Coronary artery (tissue), 2 donors: ENCODE measurements around the gene PLPPR5.

ENCODE experiments used
- DNase-seq: peaks from one replicate; pipeline ENCODE4 v3.0.0-alpha.2; 2017; ENCODE audit warnings: low spot score
- H3K27ac ChIP-seq, 2 donors: fragments of 200-600 bp; sonication (generic); one replicate each; pipeline ENCODE4 v1.5.1; 2016 to 2019
- H3K4me3 ChIP-seq: fragments of 200-600 bp; sonication (generic); 2 replicates; pipeline ENCODE4 v1.5.1; 2016; ENCODE audit warnings: mild to moderate bottlenecking, moderate library complexity
- TF ChIP-seq, protein P1 (sequence below): fragments of 200-600 bp; sonication (generic); IDR thresholded peaks from one replicate; pipeline ENCODE4 v1.5.1; 2019; ENCODE audit warnings: antibody characterized with exemption

PLPPR5 gene

DNA sequence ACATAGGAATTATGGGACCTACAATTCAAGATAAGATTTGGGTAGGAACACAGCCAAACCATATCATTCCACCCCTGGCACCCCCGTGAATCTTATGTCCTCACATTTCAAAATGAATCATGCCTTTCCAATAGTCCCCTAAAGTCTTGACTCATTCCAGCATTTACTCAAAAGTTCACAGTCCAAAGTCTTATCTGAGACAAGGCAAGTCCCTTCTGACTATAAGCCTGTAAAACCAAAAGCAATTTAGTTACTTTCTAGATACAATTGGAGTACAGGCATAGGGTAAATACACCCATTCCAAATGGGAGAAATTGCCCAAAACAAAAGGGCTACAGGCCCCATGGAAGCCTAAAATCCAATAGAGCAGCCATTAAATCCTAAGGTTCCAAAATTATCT is 138.9 kb downstream of the PLPPR5 start:
- no peak for DNase-seq
- H3K4me3 ChIP-seq, result no peak overlapping the region
- TF ChIP-seq, protein P1, sequence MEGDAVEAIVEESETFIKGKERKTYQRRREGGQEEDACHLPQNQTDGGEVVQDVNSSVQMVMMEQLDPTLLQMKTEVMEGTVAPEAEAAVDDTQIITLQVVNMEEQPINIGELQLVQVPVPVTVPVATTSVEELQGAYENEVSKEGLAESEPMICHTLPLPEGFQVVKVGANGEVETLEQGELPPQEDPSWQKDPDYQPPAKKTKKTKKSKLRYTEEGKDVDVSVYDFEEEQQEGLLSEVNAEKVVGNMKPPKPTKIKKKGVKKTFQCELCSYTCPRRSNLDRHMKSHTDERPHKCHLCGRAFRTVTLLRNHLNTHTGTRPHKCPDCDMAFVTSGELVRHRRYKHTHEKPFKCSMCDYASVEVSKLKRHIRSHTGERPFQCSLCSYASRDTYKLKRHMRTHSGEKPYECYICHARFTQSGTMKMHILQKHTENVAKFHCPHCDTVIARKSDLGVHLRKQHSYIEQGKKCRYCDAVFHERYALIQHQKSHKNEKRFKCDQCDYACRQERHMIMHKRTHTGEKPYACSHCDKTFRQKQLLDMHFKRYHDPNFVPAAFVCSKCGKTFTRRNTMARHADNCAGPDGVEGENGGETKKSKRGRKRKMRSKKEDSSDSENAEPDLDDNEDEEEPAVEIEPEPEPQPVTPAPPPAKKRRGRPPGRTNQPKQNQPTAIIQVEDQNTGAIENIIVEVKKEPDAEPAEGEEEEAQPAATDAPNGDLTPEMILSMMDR, result no peak
- no peak overlapping the region for H3K27ac ChIP-seq

GRCh38 chr1:98860329-98860728 is 144.3 kb downstream of the PLPPR5 start:
- DNase-seq, result no peak
- TF ChIP-seq, protein P1, result no peak
- no peak overlapping the region for H3K4me3 ChIP-seq
- H3K27ac ChIP-seq, result no peak overlapping the region

- no peak for DNase-seq
- Histone ChIP-seq H3K27ac (no peak overlapping the region), H3K4me3 (no peak overlapping the region)
- TF ChIP-seq, protein P1, result no peak
Measured at GRCh38 chr1:98854137-98854536, 150.5 kb downstream of the PLPPR5 start.

DNA sequence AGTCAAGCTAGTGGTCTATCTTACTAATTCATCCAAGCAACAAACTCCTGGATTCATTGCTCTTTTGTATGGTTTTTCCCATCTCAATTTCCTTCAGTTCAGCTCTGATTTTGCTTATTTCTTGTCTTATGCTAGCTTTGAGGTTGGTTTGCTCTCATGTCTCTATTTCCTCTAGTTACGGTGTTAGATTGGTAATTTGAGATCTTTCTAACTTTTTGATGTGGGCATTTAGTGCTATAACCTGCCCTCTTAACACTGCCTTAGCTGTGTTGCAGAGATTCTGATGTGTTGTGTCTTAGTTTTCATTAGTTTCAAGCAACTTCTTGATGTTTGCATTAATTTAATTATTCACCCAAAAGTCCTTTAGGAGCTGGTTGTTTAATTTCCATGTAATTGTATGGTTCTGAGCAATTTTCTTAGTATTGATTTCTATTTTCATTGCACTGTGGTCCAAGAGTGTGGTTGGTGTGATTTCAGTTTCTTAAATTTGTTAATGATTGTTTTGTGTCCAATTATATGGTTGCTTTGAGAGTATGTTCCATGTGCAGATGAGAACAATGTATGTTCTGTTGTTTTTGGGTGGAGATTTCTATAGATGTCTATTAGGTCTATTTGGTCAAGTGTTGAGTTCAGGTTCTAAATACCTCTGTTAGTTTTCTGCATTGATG is 154.6 kb downstream of the PLPPR5 start:
- H3K27ac ChIP-seq, result no peak overlapping the region
- TF ChIP-seq, protein P1, result no peak
- DNase-seq, result no peak
- H3K4me3 ChIP-seq, result no peak overlapping the region

DNA sequence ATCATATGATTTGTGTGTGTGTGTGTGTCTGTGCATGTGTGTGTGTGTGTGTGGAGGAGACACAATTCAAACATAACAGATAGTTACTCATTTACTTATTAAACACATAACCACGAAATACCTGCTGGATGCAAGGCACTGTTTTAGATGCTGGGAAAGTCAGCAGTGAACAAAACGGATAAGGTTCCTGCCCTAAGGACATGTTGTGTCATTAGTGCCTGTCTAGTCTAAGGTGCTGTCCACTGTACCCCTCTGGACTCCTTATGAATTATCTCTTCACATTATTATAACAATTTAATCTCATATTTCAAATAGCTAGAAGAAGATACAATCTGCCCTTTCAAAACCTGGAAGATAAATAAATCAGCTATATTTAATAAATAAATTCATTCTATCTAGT is 162.4 kb downstream of the PLPPR5 start:
- H3K4me3 ChIP-seq, result no peak overlapping the region
- H3K27ac ChIP-seq, result no peak overlapping the region
- TF ChIP-seq, protein P1, result no peak
- DNase-seq, result no peak
